ENCODE results near the gene TEDC2. TPM values are rescaled to one million over a fixed set of nuclear protein-coding genes. Genes with fewer than 3 reads are reported as not detected.

The TEDC2 gene
- total and polyA plus RNA-seq, 12 donors: 0.29 to 2.3 (median 0.95) TPM

GRCh38 chr16:2450975-2451381 is 8.9 kb upstream of the TEDC2 start:
- Histone ChIP-seq H3K4me1 (no peaks in the 10 kb centered on the region), H3K27me3 (no peaks in the 10 kb centered on the region), H3K9me3 (no peaks in the 10 kb centered on the region), H3K27ac (no peak overlapping the region), H3K4me3 (no peak overlapping the region), H3K36me3 (peaks cover 0 to 94% (median 0%) of the 10 kb centered on the region in 9 donors)
- 94 to 97% methylated on average over 19 of the region's 19 CpGs for WGBS, 2 donors
- TF ChIP-seq, protein P1, sequence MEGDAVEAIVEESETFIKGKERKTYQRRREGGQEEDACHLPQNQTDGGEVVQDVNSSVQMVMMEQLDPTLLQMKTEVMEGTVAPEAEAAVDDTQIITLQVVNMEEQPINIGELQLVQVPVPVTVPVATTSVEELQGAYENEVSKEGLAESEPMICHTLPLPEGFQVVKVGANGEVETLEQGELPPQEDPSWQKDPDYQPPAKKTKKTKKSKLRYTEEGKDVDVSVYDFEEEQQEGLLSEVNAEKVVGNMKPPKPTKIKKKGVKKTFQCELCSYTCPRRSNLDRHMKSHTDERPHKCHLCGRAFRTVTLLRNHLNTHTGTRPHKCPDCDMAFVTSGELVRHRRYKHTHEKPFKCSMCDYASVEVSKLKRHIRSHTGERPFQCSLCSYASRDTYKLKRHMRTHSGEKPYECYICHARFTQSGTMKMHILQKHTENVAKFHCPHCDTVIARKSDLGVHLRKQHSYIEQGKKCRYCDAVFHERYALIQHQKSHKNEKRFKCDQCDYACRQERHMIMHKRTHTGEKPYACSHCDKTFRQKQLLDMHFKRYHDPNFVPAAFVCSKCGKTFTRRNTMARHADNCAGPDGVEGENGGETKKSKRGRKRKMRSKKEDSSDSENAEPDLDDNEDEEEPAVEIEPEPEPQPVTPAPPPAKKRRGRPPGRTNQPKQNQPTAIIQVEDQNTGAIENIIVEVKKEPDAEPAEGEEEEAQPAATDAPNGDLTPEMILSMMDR (IDR thresholded peaks at IDR 0.05): no peak
- DNase-seq: no peak
- ATAC-seq: no peak
- intact Hi-C loops (cut with DNase I): no loop called here

- intact Hi-C loops (cut with DNase I): no loop called here
- no peak for DNase-seq
- peaks cover 0 to 94% (median 0%) of the 10 kb centered on the region in 9 donors for H3K36me3 ChIP-seq
Observed at GRCh38 chr16:2451851-2452320, 8.0 kb upstream of the TEDC2 start.

GRCh38 chr16:2452650-2453049 is 7.3 kb upstream of the TEDC2 start:
- Histone ChIP-seq H3K9me3 (no peaks in the 10 kb centered on the region), H3K27ac (no peak overlapping the region), H3K4me3 (no peak overlapping the region), H3K36me3 (peaks cover 0 to 91% (median 0%) of the 10 kb centered on the region in 9 donors), H3K27me3 (no peaks in the 10 kb centered on the region), H3K4me1 (no peaks in the 10 kb centered on the region)
- TF ChIP-seq, protein P1 (IDR thresholded peaks at IDR 0.05): no peak
- DNase-seq (no peak), ATAC-seq (no peak)
- 94 to 97% methylated on average over 8 of the region's 8 CpGs for whole genome bisulfite sequencing, 2 donors
- intact Hi-C loops (cut with DNase I): no loop called here

More at GRCh38 chr16:2451851-2452320, 8.0 kb upstream of the TEDC2 start:
- no peaks in the 10 kb centered on the region for H3K9me3 ChIP-seq
- H3K4me3 ChIP-seq: no peak overlapping the region
- TF ChIP-seq, protein P1 (IDR thresholded peaks at IDR 0.05): no peak
- no peaks in the 10 kb centered on the region for H3K27me3 ChIP-seq
- WGBS, 2 donors: 95 to 96% methylated on average over 18 of the region's 18 CpGs
- H3K4me1 ChIP-seq: no peaks in the 10 kb centered on the region
- no peak for ATAC-seq
- H3K27ac ChIP-seq: no peak overlapping the region

- no peaks in the 10 kb centered on the region for H3K9me3 ChIP-seq
- no peaks in the 10 kb centered on the region for H3K27me3 ChIP-seq
- DNase-seq (no peak), ATAC-seq (no peak)
- WGBS, 2 donors: 93 to 95% methylated on average over 28 of the region's 28 CpGs
- intact Hi-C loops (cut with DNase I): loop anchor here in 1 of 10 donors (5.0 kb wide), 1 partner anchor 47 kb away; no protein-coding TSS in a partner anchor
- no peak overlapping the region for H3K27ac ChIP-seq
- TF ChIP-seq, protein P1 (IDR thresholded peaks at IDR 0.05): no peak
- H3K36me3 ChIP-seq: peaks cover 0 to 65% (median 0%) of the 10 kb centered on the region in 9 donors
- no peak overlapping the region for H3K4me3 ChIP-seq
- peaks cover 2 to 13% (median 9%) of the 10 kb centered on the region in 9 donors for H3K4me1 ChIP-seq
Observed at GRCh38 chr16:2455081-2455845, 4.6 kb upstream of the TEDC2 start.

All from heart right ventricle (tissue), 16 donors.